GM12874 (cell line): ENCODE measurements around the gene STAT4.

ENCODE experiments used
- TF ChIP-seq, protein P1 (sequence below): IDR thresholded peaks from 2 replicates; pipeline ENCODE4 v1.5.1; 2011; ENCODE audit warnings: low read depth, mild to moderate bottlenecking, control low read depth, low read length, moderate library complexity; ENCODE audit not compliant: insufficient read depth

Gene STAT4

DNA sequence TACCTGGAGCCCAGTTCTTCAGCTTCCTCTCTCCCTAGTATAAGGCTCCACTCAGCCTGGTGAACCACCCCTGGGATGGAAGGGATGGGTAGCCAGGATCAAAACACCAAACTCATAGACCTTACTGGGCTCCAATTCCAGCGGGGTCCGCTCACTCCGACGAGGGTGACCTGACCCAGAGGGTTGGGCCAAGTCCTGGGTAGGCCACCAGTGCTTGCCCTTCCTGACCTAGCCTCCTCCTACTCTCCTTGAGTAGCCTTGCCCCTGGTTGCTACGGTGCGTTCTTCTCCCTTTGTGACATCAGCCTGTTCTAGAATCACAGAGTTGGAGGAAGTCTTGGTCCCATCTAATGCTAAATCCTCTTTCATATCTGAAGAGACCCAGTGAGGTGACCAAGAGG, 537 bp upstream of the STAT4 start:
- TF ChIP-seq, protein P1, sequence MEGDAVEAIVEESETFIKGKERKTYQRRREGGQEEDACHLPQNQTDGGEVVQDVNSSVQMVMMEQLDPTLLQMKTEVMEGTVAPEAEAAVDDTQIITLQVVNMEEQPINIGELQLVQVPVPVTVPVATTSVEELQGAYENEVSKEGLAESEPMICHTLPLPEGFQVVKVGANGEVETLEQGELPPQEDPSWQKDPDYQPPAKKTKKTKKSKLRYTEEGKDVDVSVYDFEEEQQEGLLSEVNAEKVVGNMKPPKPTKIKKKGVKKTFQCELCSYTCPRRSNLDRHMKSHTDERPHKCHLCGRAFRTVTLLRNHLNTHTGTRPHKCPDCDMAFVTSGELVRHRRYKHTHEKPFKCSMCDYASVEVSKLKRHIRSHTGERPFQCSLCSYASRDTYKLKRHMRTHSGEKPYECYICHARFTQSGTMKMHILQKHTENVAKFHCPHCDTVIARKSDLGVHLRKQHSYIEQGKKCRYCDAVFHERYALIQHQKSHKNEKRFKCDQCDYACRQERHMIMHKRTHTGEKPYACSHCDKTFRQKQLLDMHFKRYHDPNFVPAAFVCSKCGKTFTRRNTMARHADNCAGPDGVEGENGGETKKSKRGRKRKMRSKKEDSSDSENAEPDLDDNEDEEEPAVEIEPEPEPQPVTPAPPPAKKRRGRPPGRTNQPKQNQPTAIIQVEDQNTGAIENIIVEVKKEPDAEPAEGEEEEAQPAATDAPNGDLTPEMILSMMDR: no peak

DNA sequence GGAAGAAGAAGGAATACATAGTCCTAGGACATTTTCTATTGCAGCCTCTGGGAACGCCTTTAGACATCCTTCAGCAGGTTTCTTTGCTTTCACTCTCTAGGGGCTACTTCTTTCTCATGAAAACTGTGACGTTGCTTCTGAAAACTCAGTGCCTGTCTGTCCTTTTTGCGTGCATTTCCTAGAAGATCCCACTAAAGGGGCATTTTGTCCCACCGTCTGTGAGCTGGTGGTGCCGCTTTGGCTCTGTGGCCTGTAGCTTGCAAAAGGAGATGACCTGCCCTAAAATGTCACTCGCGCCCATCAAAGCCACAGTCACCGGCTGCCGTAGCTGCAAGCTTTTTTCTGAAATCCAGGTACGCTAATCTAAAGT, 579 bp downstream of the STAT4 start:
- TF ChIP-seq, protein P1: no peak

DNA sequence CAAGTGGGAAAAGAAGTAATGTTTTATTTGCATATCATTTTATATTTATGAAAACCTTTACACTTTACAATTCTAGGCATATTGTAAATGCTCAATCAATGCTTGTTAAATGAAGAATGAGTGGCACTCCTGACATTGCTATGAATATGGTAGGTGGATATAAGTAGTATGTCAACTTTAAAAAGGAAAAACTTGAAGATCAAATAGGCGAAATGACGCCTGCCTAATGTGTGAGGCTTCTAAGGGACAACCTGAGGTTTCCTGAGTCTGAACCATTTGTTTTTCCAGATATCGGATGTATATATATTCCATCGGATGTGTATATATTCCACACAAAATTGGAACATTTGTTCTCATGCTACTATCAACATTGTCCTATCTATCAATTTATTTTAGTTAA, 1.4 kb downstream of the STAT4 start:
- TF ChIP-seq, protein P1: no peak

DNA sequence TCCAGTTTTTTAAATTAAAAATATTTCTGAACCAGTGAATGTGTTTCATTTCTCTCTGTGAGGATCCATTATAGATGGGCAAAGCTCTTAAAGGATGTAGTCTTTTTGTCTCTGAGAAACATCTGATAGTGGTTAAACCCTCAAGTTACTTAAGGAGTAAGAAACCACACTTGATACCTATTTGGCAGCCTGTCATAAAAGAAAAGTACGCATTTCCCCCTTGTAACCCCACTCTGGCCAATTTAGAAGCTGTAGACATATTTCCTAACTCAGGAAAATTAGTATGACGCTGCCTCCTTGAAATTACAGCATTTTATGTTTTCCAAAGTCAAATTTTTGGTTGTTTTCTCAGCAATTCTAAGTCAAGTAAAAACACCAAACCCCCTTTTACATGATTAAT, 2.0 kb downstream of the STAT4 start:
- TF ChIP-seq, protein P1: no peak

DNA sequence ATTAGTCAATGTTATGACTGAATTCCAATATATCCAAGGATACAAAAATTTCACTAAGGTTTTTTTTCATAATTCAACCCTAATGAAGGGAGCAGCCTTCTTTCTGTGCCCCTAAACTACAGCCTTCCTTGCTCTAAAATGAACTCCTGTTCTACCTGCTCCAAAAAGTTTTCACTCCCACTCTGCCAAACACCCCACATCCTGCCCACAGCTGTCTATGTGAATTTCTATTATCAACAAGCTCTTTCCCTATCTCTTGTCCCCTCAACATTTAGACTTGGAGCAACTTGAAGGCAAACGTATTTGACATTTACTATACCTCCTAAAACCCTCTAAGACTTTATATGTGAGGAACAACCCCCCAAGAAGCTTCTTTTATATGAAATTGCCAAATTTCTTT, 2.5 kb downstream of the STAT4 start:
- TF ChIP-seq, protein P1: no peak

DNA sequence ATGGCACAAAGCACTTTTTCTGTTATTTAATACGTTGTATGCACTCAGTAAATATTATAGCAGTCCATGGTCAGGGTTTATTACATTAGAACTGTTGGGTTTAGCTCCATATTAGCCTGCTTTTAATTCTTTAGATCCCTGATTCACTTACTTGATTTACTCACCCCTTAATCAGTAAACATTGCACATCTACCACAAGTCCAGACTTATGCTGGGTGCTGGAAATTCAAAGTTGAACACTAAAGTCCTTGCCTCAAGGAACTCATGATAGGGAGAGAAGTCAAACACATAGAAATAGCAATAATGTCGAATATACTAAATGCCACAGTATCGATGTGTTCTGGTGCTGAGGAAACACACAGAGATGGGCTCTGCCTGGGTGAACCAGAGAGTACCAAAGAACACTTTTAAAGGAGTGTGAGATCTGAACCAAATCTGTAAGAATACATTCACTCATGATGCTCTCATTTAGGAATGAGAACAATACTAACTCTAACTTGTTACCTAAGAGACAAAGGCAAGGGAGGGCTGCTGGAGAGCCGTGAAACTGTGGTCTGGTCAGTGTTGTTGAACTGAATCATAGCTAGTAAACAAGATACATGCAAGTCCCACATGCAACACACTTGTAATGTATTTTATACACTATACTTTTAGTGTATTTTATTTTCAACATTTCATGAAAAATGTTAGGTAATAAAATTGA, 4.9 kb downstream of the STAT4 start:
- TF ChIP-seq, protein P1: no peak

DNA sequence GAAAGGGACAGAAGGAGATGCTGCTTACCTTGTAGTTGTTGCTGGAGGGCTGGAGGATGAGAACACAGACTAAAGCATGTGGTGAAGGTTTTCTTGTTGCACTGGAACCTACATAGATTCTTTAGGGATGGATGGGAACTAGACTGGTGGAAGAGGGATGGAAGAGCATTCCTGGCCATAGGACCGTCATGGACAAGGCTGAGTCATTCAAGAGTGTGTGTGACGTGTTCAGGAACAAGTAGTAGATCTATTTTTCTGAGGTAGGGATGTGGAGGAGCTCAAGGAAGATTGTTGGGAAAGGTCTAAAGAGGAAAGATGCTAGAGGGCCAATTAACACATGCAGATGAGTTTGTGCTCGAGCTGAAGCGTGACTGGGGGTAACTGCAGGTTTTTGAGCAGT, 6.6 kb downstream of the STAT4 start:
- TF ChIP-seq, protein P1: no peak
